Neural progenitor cell (in vitro differentiated cells): ENCODE data around the gene FBLN2. TPM values are rescaled to one million over a fixed set of nuclear protein-coding genes. Genes with fewer than 3 reads are reported as not detected.

Experiments used
- DNase-seq: peaks from one replicate; pipeline ENCODE4 v3.0.0-alpha.2; 2016; ENCODE audit warnings: low spot score
- H2AFZ ChIP-seq: fragments of 200-600 bp; sonication (generic); replicated peaks from 2 replicates; pipeline ENCODE4 v1.6.1; 2016; ENCODE audit warnings: antibody characterized with exemption
- H3F3A ChIP-seq: fragments of 200-600 bp; sonication (generic); 2 replicates; pipeline ENCODE4 v1.6.1; 2016; ENCODE audit warnings: antibody characterized with exemption, low read depth
- H3K27ac ChIP-seq: fragments of 200-600 bp; sonication (generic); 2 replicates; pipeline ENCODE4 v1.5.1; 2016; ENCODE audit warnings: mild to moderate bottlenecking
- H3K27me3 ChIP-seq: fragments of 200-600 bp; sonication (generic); 2 replicates; pipeline ENCODE4 v1.6.1; 2016; ENCODE audit warnings: mild to moderate bottlenecking, moderate library complexity
- H3K36me3 ChIP-seq: fragments of 200-600 bp; sonication (generic); 2 replicates; pipeline ENCODE4 v1.5.1; 2016
- H3K4me1 ChIP-seq: fragments of 200-600 bp; sonication (generic); 2 replicates; pipeline ENCODE4 v1.6.1; 2016; ENCODE audit warnings: mixed run types
- H3K4me2 ChIP-seq: fragments of 200-600 bp; sonication (generic); 2 replicates; pipeline ENCODE4 v1.6.1; 2016
- H3K4me3 ChIP-seq: fragments of 200-600 bp; sonication (generic); 2 replicates; pipeline ENCODE4 v1.5.1; 2016
- H3K79me2 ChIP-seq: fragments of 200-600 bp; sonication (generic); 2 replicates; pipeline ENCODE4 v1.6.1; 2016; ENCODE audit warnings: low read depth
- H3K9ac ChIP-seq: fragments of 200-600 bp; sonication (generic); 2 replicates; pipeline ENCODE4 v1.6.1; 2016
- H3K9me3 ChIP-seq: fragments of 200-600 bp; sonication (generic); 2 replicates; pipeline ENCODE4 v1.5.1; 2016; ENCODE audit warnings: low read depth
- H4K20me1 ChIP-seq: fragments of 200-600 bp; sonication (generic); 2 replicates; pipeline ENCODE4 v1.6.1; 2016; ENCODE audit warnings: low read depth
- H3K27ac Mint-ChIP-seq: 3 replicates; pipeline ENCODE4 v1.8.0; 2021; ENCODE audit warnings: mixed read lengths
- H3K27me3 Mint-ChIP-seq: 2 replicates; pipeline ENCODE4 v1.8.0; 2022; ENCODE audit warnings: low read depth, mild to moderate bottlenecking, inconsistent platforms, moderate library complexity, mixed read lengths; ENCODE audit not compliant: insufficient read depth
- H3K36me3 Mint-ChIP-seq: 3 replicates; pipeline ENCODE4 v1.8.0; 2021; ENCODE audit warnings: mixed read lengths
- H3K4me1 Mint-ChIP-seq: 3 replicates; pipeline ENCODE4 v1.8.0; 2021; ENCODE audit warnings: mixed read lengths
- H3K4me3 Mint-ChIP-seq: 3 replicates; pipeline ENCODE4 v1.8.0; 2021; ENCODE audit warnings: mild to moderate bottlenecking, moderate library complexity, mixed read lengths
- H3K9me3 Mint-ChIP-seq: 3 replicates; pipeline ENCODE4 v1.8.0; 2020; ENCODE audit warnings: mixed read lengths
- CTCF ChIP-seq: fragments of 200-600 bp; sonication (generic); IDR thresholded peaks from 2 replicates; pipeline ENCODE4 v1.5.1; 2017; ENCODE audit warnings: antibody characterized with exemption, mild to moderate bottlenecking
- EZH2 ChIP-seq: fragments of 200-600 bp; sonication (generic); IDR thresholded peaks from 2 replicates; pipeline ENCODE4 v1.6.1; 2017; ENCODE audit warnings: antibody characterized with exemption, mild to moderate bottlenecking, moderate library complexity
- EZH2phosphoT487 ChIP-seq: fragments of 200-600 bp; sonication (generic); IDR thresholded peaks from 2 replicates; pipeline ENCODE4 v1.6.1; 2017; ENCODE audit warnings: antibody characterized with exemption
- total RNA-seq: library from RNA; depleted of rRNA; stranded (reverse); fragments of >200 nt; gene quantifications from 2 replicates; pipeline ENCODE4 v1.2.3, GENCODE V29; 2015; ENCODE audit warnings: low replicate concordance

The FBLN2 gene
- total RNA-seq, 1 donor from 2014 or later: 15.9 TPM

- Mint-ChIP-seq H3K36me3 (peaks cover 2% of the 10 kb centered on the region), H3K27ac (peak overlapping the region; percentile 85), H3K9me3 (no peaks in the 10 kb centered on the region), H3K4me3 (no peak overlapping the region), H3K4me1 (peaks cover 53% of the 10 kb centered on the region), H3K27me3 (peaks cover 3% of the 10 kb centered on the region)
- Histone ChIP-seq H2AFZ (no peak overlapping the region), H4K20me1 (no peaks in the 10 kb centered on the region), H3K9ac (no peak overlapping the region), H3K27ac (no peak overlapping the region), H3K4me2 (no peak overlapping the region), H3K36me3 (no peaks in the 10 kb centered on the region), H3K4me3 (no peak overlapping the region), H3K4me1 (peaks cover 14% of the 10 kb centered on the region), H3K79me2 (no peaks in the 10 kb centered on the region), H3K9me3 (no peaks in the 10 kb centered on the region), H3K27me3 (no peaks in the 10 kb centered on the region), H3F3A (peaks cover 6% of the 10 kb centered on the region)
- no peak for DNase-seq
- no peak for TF ChIP-seq EZH2phosphoT487
- no peak for TF ChIP-seq CTCF
- no peak for TF ChIP-seq EZH2
Observed at GRCh38 chr3:13504161-13504831, 44.6 kb upstream of the FBLN2 start.

- Mint-ChIP-seq H3K27ac (peak overlapping the region; percentile 85), H3K9me3 (no peaks in the 10 kb centered on the region)
Observed at GRCh38 chr3:13505147-13506130, 43.5 kb upstream of the FBLN2 start.

DNA sequence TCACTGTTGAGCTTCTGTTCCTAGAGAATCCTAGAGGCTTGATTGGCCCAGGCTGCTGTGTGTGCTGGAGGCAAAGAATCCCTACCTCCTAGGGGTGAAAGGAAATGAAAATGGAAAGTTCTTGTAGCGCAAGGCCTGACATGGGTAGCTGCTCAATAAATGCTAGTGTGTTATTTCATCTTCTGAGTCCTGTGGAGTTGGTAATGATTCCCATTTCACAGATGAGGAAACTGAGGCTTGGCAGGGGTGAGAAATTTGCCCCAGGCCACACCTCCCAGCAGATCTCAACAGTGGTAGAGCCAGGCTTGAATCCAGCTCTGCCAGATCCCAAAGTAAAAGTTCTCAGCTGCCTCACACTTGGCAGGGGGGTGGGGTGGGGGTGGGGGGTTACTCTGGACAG lies 42.7 kb upstream of the FBLN2 start:
- H3K4me2 ChIP-seq: no peak overlapping the region
- H3K27ac ChIP-seq: no peak overlapping the region
- H3K4me3 ChIP-seq: no peak overlapping the region
- no peak overlapping the region for H3K4me3 Mint-ChIP-seq
- no peaks in the 10 kb centered on the region for H3K9me3 Mint-ChIP-seq
- H3K9me3 ChIP-seq: no peaks in the 10 kb centered on the region
- no peaks in the 10 kb centered on the region for H3K79me2 ChIP-seq
- H3K9ac ChIP-seq: no peak overlapping the region
- H3F3A ChIP-seq: peaks cover 6% of the 10 kb centered on the region
- H3K4me1 Mint-ChIP-seq: peaks cover 49% of the 10 kb centered on the region
- H4K20me1 ChIP-seq: no peaks in the 10 kb centered on the region
- peaks cover 3% of the 10 kb centered on the region for H3K27me3 Mint-ChIP-seq
- no peak overlapping the region for H2AFZ ChIP-seq
- TF ChIP-seq EZH2: no peak
- no peak for TF ChIP-seq EZH2phosphoT487
- TF ChIP-seq CTCF: no peak
- DNase-seq: no peak
- H3K36me3 Mint-ChIP-seq: peaks cover 2% of the 10 kb centered on the region
- no peaks in the 10 kb centered on the region for H3K27me3 ChIP-seq
- no peaks in the 10 kb centered on the region for H3K36me3 ChIP-seq
- peak overlapping the region; percentile 57 for H3K27ac Mint-ChIP-seq
- peaks cover 14% of the 10 kb centered on the region for H3K4me1 ChIP-seq

More at GRCh38 chr3:13505147-13506130, 43.5 kb upstream of the FBLN2 start:
- H3K36me3 Mint-ChIP-seq: peaks cover 2% of the 10 kb centered on the region
- no peak for DNase-seq
- no peak overlapping the region for H3K9ac ChIP-seq
- peaks cover 6% of the 10 kb centered on the region for H3F3A ChIP-seq
- H3K4me1 ChIP-seq: peaks cover 14% of the 10 kb centered on the region
- H3K27ac ChIP-seq: no peak overlapping the region
- H3K79me2 ChIP-seq: no peaks in the 10 kb centered on the region
- no peak overlapping the region for H2AFZ ChIP-seq
- peaks cover 3% of the 10 kb centered on the region for H3K27me3 Mint-ChIP-seq
- H4K20me1 ChIP-seq: no peaks in the 10 kb centered on the region
- H3K9me3 ChIP-seq: no peaks in the 10 kb centered on the region
- H3K4me2 ChIP-seq: no peak overlapping the region
- H3K4me3 ChIP-seq: no peak overlapping the region
- H3K4me3 Mint-ChIP-seq: no peak overlapping the region
- no peaks in the 10 kb centered on the region for H3K36me3 ChIP-seq
- no peak for TF ChIP-seq EZH2phosphoT487
- no peak for TF ChIP-seq EZH2
- no peak for TF ChIP-seq CTCF
- H3K4me1 Mint-ChIP-seq: peaks cover 53% of the 10 kb centered on the region
- no peaks in the 10 kb centered on the region for H3K27me3 ChIP-seq
